PC-9 (cell line): Measurements from ENCODE around the gene PROSER3.

Source experiments
- CTCF ChIP-seq: fragments of 200-600 bp; sonication (generic); conservative IDR thresholded peaks from 2 replicates; pipeline ENCODE4 v1.6.1; 2017; ENCODE audit warnings: mixed run types, antibody characterized with exemption, mild to moderate bottlenecking, moderate library complexity
- EZH2 ChIP-seq: fragments of 200-600 bp; sonication (generic); IDR thresholded peaks from 2 replicates; pipeline ENCODE4 v1.8.0; 2017; ENCODE audit warnings: antibody characterized with exemption, low read depth

- TF ChIP-seq CTCF (no peak), EZH2 (no peak)
These were observed 23.7 kb upstream of the PROSER3 start for GRCh38 chr19:35734273-35734672.
